Measurements from ENCODE around the gene CAPN11. TPM values are rescaled to one million over a fixed set of nuclear protein-coding genes. Genes with fewer than 3 reads are reported as not detected.

Gene CAPN11
- not detected in 2 replicates for total RNA-seq

GRCh38 chr6:44158770-44159228, at the start of gene CAPN11:
Gene CAPN11, plus strand, starts transcription at chr6:44158820. Its CDS starts 29 bp downstream, at chr6:44158849.

GRCh38 chr6:44127186-44128019, 31.2 kb upstream of the CAPN11 start, which contains the start of the genes MRPL14 and TMEM63B:
Gene MRPL14, minus strand, starts transcription at chr6:44127452. Its CDS starts 10,841 bp downstream, at chr6:44116611.
Gene TMEM63B, plus strand, starts transcription at chr6:44127554. Its CDS starts 7,031 bp downstream, at chr6:44134585.

GRCh38 chr6:44216677-44217331, 58.2 kb downstream of the CAPN11 start, which contains the start of gene MYMX:
Gene MYMX, plus strand, starts transcription at chr6:44216926. Its CDS starts 546 bp downstream, at chr6:44217472.

GRCh38 chr6:44223319-44224028, 64.9 kb downstream of the CAPN11 start, which contains the start of gene SLC29A1:
Gene SLC29A1, plus strand, starts transcription at chr6:44223595. Its CDS starts 3,719 bp downstream, at chr6:44227314.

Other genes starting within 250 kb of the CAPN11 start
- gene MRPL14, start 31.4 kb upstream of the CAPN11 start, total RNA-seq = 52.3 and 62.1 TPM in 2 replicates
- gene TMEM63B, start 31.3 kb upstream of the CAPN11 start, total RNA-seq = 11.3 and 18.0 TPM in 2 replicates
- gene MYMX, start 58.1 kb downstream of the CAPN11 start, total RNA-seq = not detected in 2 replicates
- 11.3 and 16.9 TPM in 2 replicates for gene SLC29A1, start 64.8 kb downstream of the CAPN11 start, total RNA-seq
- 322 and 526 TPM in 2 replicates for gene HSP90AB1, start 88.3 kb downstream of the CAPN11 start, total RNA-seq
- gene SLC35B2, start 98.7 kb downstream of the CAPN11 start, total RNA-seq = 37.2 and 46.1 TPM in 2 replicates
- 6.9 and 8.0 TPM in 2 replicates for gene NFKBIE, start 106.7 kb downstream of the CAPN11 start, total RNA-seq
- under 0.01 TPM in 1 of 2 replicates, not detected in the other for gene TMEM151B, start 111.6 kb downstream of the CAPN11 start, total RNA-seq
- 7.0 and 10.6 TPM in 2 replicates for gene AARS2, start 154.5 kb downstream of the CAPN11 start, total RNA-seq
- gene SPATS1, start 183.8 kb downstream of the CAPN11 start, total RNA-seq = 0.09 TPM in 1 of 2 replicates, not detected in the other
- 17.6 and 22.1 TPM in 2 replicates for gene CDC5L, start 228.9 kb downstream of the CAPN11 start, total RNA-seq